DOHH2 (cell line): ENCODE results near the gene USP32.

Source experiments
- CTCF ChIP-seq: fragments of 200-600 bp; sonication (generic); IDR thresholded peaks from one replicate; pipeline ENCODE4 v1.5.1; 2014; ENCODE audit warnings: antibody characterized with exemption, mild to moderate bottlenecking, low read depth, low read length; ENCODE audit not compliant: poor library complexity, severe bottlenecking
- EZH2phosphoT487 ChIP-seq: fragments of 200-600 bp; sonication (generic); IDR thresholded peaks from 2 replicates; pipeline ENCODE4 v1.6.1; 2017; ENCODE audit warnings: borderline replicate concordance, mild to moderate bottlenecking, antibody characterized with exemption, low read length, moderate library complexity, mixed read lengths

- TF ChIP-seq CTCF: no peak
- TF ChIP-seq EZH2phosphoT487: no peak
Measured at GRCh38 chr17:60328679-60329078, 63.3 kb downstream of the USP32 start.
